Measurements from ENCODE around the gene ANKLE1.
"Not testable (repeated sequence)": the region's sequence is repeated elsewhere in the genome, so short reads cannot be mapped to it uniquely, and the experiment has no call there.

Gene ANKLE1

GRCh38 chr19:17264641-17264979 is 17.1 kb upstream of the ANKLE1 start, which contains the start of gene USHBP1:
USHBP1 (minus strand) TSS chr19:17264745; CDS start chr19:17264299, 446 bp downstream.
- peaks cover 6 to 12% of the 10 kb centered on the region in 2 donors for H3K4me1 ChIP-seq (ENCODE audit: control insufficient read depth in 1 of 2, insufficient read depth in 2 of 2, low read length in 2 of 2)
- H3K9ac ChIP-seq (ENCODE audit: low read depth in 1 of 2, low read length in 2 of 2): no peak within 1 kb of the TSS
- no peak within 1 kb of the TSS for H3K27ac ChIP-seq (ENCODE audit: low read depth, low read length)
- peak within 1 kb of the TSS in 1 of 2 donors; percentile 45 for H3K4me3 ChIP-seq (ENCODE audit: low read depth in 1 of 2, low read length in 2 of 2)
- H3K9me3 ChIP-seq (ENCODE audit: control insufficient read depth in 1 of 2, low read length in 2 of 2): no peaks in the 10 kb centered on the region
- no peaks in the 10 kb centered on the region for H3K27me3 ChIP-seq (ENCODE audit: control insufficient read depth in 1 of 2, insufficient read depth in 2 of 2, low read length in 2 of 2)
- peaks cover 0 to 3% of the 10 kb centered on the region in 2 donors for H3K36me3 ChIP-seq (ENCODE audit: control insufficient read depth in 1 of 2, insufficient read depth in 2 of 2, low read length in 2 of 2)

DNA sequence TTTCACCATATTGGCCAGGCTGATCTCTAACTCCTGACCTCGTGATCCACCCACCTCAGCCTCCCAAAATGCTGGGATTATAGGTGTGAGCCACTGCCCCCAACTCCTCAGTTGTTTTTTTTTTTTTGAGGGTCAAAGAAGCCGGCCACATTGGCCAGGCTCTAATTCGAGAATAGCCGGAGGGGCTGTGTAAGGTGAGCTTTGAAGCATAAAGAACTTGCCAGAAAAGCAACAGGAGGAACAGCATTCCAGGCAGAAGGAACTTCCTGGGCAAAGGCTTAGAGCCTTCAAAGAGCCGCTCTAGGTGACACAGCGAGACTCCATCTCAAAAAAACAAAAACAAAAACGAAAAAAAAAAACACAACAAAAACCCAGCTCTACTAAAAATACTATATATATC is 15.7 kb upstream of the ANKLE1 start:
- H3K9ac ChIP-seq (ENCODE audit: low read depth in 1 of 2, low read length in 2 of 2): no peak overlapping the region
- H3K36me3 ChIP-seq (ENCODE audit: control insufficient read depth in 1 of 2, insufficient read depth in 2 of 2, low read length in 2 of 2): peaks cover 0 to 9% of the 10 kb centered on the region in 2 donors
- H3K4me1 ChIP-seq (ENCODE audit: control insufficient read depth in 1 of 2, insufficient read depth in 2 of 2, low read length in 2 of 2): peaks cover 6 to 10% of the 10 kb centered on the region in 2 donors
- no peaks in the 10 kb centered on the region for H3K27me3 ChIP-seq (ENCODE audit: control insufficient read depth in 1 of 2, insufficient read depth in 2 of 2, low read length in 2 of 2)
- no peak overlapping the region for H3K27ac ChIP-seq (ENCODE audit: low read depth, low read length)
- no peaks in the 10 kb centered on the region for H3K9me3 ChIP-seq (ENCODE audit: control insufficient read depth in 1 of 2, low read length in 2 of 2)
- H3K4me3 ChIP-seq (ENCODE audit: low read depth in 1 of 2, low read length in 2 of 2): no peak overlapping the region

DNA sequence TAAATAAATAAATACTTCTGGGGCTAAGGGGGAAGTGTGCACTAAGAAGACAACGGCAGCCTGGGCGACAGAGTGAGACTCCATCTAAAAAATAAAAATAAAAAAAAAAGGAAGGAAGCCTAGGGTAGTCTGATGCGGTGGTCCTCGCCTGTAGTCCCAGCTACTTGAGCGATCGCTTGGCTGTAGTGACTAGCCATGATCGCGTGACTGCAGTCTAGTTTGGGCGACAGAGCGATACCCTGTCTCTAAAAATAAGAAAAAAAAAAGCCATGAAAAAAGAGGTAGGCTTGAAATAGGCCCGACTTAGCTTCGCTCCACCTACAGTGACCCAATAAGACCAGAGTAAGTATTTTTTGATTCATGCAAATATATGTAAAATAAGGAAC is 15.1 kb upstream of the ANKLE1 start:
- Histone ChIP-seq H3K27ac (ENCODE audit: low read depth, low read length) (no peak overlapping the region), H3K27me3 (ENCODE audit: control insufficient read depth in 1 of 2, insufficient read depth in 2 of 2, low read length in 2 of 2) (no peaks in the 10 kb centered on the region), H3K4me1 (ENCODE audit: control insufficient read depth in 1 of 2, insufficient read depth in 2 of 2, low read length in 2 of 2) (peaks cover 6 to 9% of the 10 kb centered on the region in 2 donors), H3K36me3 (ENCODE audit: control insufficient read depth in 1 of 2, insufficient read depth in 2 of 2, low read length in 2 of 2) (peaks cover 0 to 15% of the 10 kb centered on the region in 2 donors), H3K4me3 (ENCODE audit: low read depth in 1 of 2, low read length in 2 of 2) (peak overlapping the region in 1 of 2 donors; percentile 23), H3K9me3 (ENCODE audit: control insufficient read depth in 1 of 2, low read length in 2 of 2) (no peaks in the 10 kb centered on the region), H3K9ac (ENCODE audit: low read depth in 1 of 2, low read length in 2 of 2) (no peak overlapping the region)

DNA sequence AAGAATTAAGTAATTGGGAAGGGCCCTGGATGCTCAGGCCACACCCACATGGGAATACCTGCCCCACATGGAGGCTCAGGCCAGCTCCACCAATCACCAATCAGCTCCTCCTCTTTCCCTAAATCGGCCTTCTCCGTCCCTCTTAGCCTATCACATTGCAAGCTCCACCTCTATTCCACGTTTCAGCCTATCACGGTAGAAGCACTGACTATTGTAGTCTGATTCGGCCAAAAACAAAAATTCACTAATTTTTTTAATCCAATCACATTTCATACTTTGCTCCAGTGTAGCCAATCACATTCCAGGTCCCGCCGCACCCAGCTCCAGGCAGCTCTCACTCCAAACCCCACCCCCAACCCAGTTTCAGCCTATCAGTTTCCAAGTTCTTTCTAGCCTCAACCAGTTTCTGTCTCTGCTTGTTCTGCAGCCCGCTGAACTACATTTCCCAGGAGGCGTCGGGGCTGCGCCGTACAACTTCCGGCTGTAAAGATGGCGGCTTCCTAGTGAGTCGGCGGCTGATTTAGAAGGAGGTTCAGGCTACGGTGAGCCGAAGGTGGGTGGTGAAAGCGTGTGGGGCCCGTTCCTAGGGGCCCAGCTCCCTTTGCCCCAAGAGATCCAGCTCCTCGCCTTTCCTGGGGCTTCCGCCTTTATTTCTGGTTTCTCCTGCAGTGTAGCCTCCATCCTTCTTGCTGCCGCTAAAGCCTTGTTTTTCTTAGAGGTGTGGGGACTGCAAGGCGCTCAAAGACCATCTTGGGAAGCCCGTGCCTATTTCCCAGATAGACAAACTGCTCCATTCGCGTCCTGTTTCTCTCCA is 14.5 kb upstream of the ANKLE1 start, which contains the start of gene BABAM1:
TSS of gene BABAM1 (plus strand) at position 469 of the 814 bp plus-strand sequence. CDS start 1,364 bp downstream, outside the sequence.
- H3K27me3 ChIP-seq (ENCODE audit: control insufficient read depth in 1 of 2, insufficient read depth in 2 of 2, low read length in 2 of 2): no peaks in the 10 kb centered on the region
- peaks cover 0 to 20% of the 10 kb centered on the region in 2 donors for H3K36me3 ChIP-seq (ENCODE audit: control insufficient read depth in 1 of 2, insufficient read depth in 2 of 2, low read length in 2 of 2)
- peak within 1 kb of the TSS; percentile 77 to 92 for H3K9ac ChIP-seq (ENCODE audit: low read depth in 1 of 2, low read length in 2 of 2)
- H3K27ac ChIP-seq (ENCODE audit: low read depth, low read length): no peak within 1 kb of the TSS
- H3K4me3 ChIP-seq (ENCODE audit: low read depth in 1 of 2, low read length in 2 of 2): peak within 1 kb of the TSS; percentile 96 to 97
- peaks cover 6 to 9% of the 10 kb centered on the region in 2 donors for H3K4me1 ChIP-seq (ENCODE audit: control insufficient read depth in 1 of 2, insufficient read depth in 2 of 2, low read length in 2 of 2)
- H3K9me3 ChIP-seq (ENCODE audit: control insufficient read depth in 1 of 2, low read length in 2 of 2): no peaks in the 10 kb centered on the region

DNA sequence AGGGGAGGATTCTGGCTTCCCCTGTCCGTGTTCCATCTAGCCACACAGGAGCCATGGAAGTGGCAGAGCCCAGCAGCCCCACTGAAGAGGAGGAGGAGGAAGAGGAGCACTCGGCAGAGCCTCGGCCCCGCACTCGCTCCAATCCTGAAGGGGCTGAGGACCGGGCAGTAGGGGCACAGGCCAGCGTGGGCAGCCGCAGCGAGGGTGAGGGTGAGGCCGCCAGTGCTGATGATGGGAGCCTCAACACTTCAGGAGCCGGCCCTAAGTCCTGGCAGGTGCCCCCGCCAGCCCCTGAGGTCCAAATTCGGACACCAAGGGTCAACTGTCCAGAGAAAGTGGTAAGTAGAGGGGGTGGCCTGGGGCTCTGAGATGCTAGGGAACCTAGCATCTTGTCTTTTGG is 12.9 kb upstream of the ANKLE1 start:
- H3K9ac ChIP-seq (ENCODE audit: low read depth in 1 of 2, low read length in 2 of 2): no peak overlapping the region
- no peak overlapping the region for H3K27ac ChIP-seq (ENCODE audit: low read depth, low read length)
- no peaks in the 10 kb centered on the region for H3K9me3 ChIP-seq (ENCODE audit: control insufficient read depth in 1 of 2, low read length in 2 of 2)
- peaks cover 6 to 9% of the 10 kb centered on the region in 2 donors for H3K4me1 ChIP-seq (ENCODE audit: control insufficient read depth in 1 of 2, insufficient read depth in 2 of 2, low read length in 2 of 2)
- H3K27me3 ChIP-seq (ENCODE audit: control insufficient read depth in 1 of 2, insufficient read depth in 2 of 2, low read length in 2 of 2): no peaks in the 10 kb centered on the region
- H3K4me3 ChIP-seq (ENCODE audit: low read depth in 1 of 2, low read length in 2 of 2): no peak overlapping the region
- H3K36me3 ChIP-seq (ENCODE audit: control insufficient read depth in 1 of 2, insufficient read depth in 2 of 2, low read length in 2 of 2): peaks cover 0 to 27% of the 10 kb centered on the region in 2 donors

GRCh38 chr19:17274892-17275291 is 6.8 kb upstream of the ANKLE1 start:
- H3K27ac ChIP-seq (ENCODE audit: low read depth, low read length); H3K4me1 ChIP-seq (ENCODE audit: control insufficient read depth in 1 of 2, insufficient read depth in 2 of 2, low read length in 2 of 2); H3K4me3 ChIP-seq (ENCODE audit: low read depth in 1 of 2, low read length in 2 of 2); H3K27me3 ChIP-seq (ENCODE audit: control insufficient read depth in 1 of 2, insufficient read depth in 2 of 2, low read length in 2 of 2); H3K9ac ChIP-seq (ENCODE audit: low read depth in 1 of 2, low read length in 2 of 2); H3K9me3 ChIP-seq (ENCODE audit: control insufficient read depth in 1 of 2, low read length in 2 of 2): not testable (repeated sequence)
- peaks cover 6 to 65% of the 10 kb centered on the region in 2 donors for H3K36me3 ChIP-seq (ENCODE audit: control insufficient read depth in 1 of 2, insufficient read depth in 2 of 2, low read length in 2 of 2)

GRCh38 chr19:17275441-17276175 is 6.1 kb upstream of the ANKLE1 start:
- Histone ChIP-seq H3K27ac (ENCODE audit: low read depth, low read length) (no peak overlapping the region), H3K4me3 (ENCODE audit: low read depth in 1 of 2, low read length in 2 of 2) (no peak overlapping the region), H3K9ac (ENCODE audit: low read depth in 1 of 2, low read length in 2 of 2) (no peak overlapping the region), H3K9me3 (ENCODE audit: control insufficient read depth in 1 of 2, low read length in 2 of 2) (no peaks in the 10 kb centered on the region), H3K27me3 (ENCODE audit: control insufficient read depth in 1 of 2, insufficient read depth in 2 of 2, low read length in 2 of 2) (no peaks in the 10 kb centered on the region), H3K36me3 (ENCODE audit: control insufficient read depth in 1 of 2, insufficient read depth in 2 of 2, low read length in 2 of 2) (peaks cover 6 to 61% of the 10 kb centered on the region in 2 donors), H3K4me1 (ENCODE audit: control insufficient read depth in 1 of 2, insufficient read depth in 2 of 2, low read length in 2 of 2) (no peaks in the 10 kb centered on the region)

DNA sequence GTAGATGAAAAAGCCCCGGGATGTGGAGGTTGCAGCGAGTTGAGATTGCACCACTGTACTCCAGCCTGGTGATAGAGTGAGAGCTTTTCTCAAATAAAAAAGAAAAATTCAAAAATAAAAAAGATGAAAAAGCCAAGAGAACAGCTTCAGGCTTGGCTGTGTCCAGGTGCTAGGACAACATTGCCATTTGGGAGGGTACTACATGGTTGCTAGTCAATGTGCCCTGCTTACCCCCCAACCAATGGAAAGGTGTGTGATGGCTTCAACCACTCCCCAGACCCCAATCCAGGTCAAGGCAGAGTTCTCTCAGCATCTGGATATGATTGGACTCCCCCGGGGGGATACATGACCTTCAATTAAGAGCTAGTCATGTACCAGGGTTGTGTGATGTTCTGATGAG is 2.3 kb upstream of the ANKLE1 start:
- peaks cover 6 to 35% of the 10 kb centered on the region in 2 donors for H3K36me3 ChIP-seq (ENCODE audit: control insufficient read depth in 1 of 2, insufficient read depth in 2 of 2, low read length in 2 of 2)
- H3K4me1 ChIP-seq (ENCODE audit: control insufficient read depth in 1 of 2, insufficient read depth in 2 of 2, low read length in 2 of 2): peaks cover 7 to 15% of the 10 kb centered on the region in 2 donors
- H3K9me3 ChIP-seq (ENCODE audit: control insufficient read depth in 1 of 2, low read length in 2 of 2): no peaks in the 10 kb centered on the region
- H3K4me3 ChIP-seq (ENCODE audit: low read depth in 1 of 2, low read length in 2 of 2): no peak overlapping the region
- H3K27me3 ChIP-seq (ENCODE audit: control insufficient read depth in 1 of 2, insufficient read depth in 2 of 2, low read length in 2 of 2): no peaks in the 10 kb centered on the region
- no peak overlapping the region for H3K27ac ChIP-seq (ENCODE audit: low read depth, low read length)
- no peak overlapping the region for H3K9ac ChIP-seq (ENCODE audit: low read depth in 1 of 2, low read length in 2 of 2)

DNA sequence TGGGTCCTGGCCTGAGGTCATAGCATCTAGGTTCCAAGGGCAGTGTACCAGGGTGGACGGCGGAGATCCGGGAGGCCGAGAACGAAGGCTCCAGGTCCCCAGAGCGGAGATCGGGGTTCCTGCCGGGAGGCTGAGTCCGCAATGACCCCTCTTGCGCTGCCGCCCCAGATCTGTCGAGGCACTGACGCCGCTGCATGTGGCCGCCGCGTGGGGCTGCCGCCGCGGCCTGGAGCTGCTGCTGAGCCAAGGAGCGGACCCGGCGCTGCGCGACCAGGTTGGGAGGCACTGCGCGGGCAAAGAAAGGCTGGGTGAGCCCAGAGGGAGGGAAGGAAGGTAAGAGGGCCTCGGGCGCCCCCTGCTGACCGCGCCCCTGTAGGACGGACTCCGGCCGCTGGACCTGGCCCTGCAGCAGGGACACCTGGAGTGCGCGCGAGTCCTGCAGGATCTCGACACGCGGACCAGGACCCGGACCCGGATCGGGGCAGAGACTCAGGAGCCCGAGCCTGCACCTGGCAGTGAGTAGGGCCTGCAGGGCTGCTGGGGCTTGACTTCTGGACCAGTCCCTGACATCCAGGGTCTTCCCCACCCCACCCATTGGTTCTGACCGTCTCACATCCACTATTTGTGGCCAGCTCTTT is 906 bp downstream of the ANKLE1 start:
- Histone ChIP-seq H3K36me3 (ENCODE audit: control insufficient read depth in 1 of 2, insufficient read depth in 2 of 2, low read length in 2 of 2) (peaks cover 0 to 7% of the 10 kb centered on the region in 2 donors), H3K4me1 (ENCODE audit: control insufficient read depth in 1 of 2, insufficient read depth in 2 of 2, low read length in 2 of 2) (peaks cover 7 to 15% of the 10 kb centered on the region in 2 donors), H3K9me3 (ENCODE audit: control insufficient read depth in 1 of 2, low read length in 2 of 2) (no peaks in the 10 kb centered on the region), H3K27me3 (ENCODE audit: control insufficient read depth in 1 of 2, insufficient read depth in 2 of 2, low read length in 2 of 2) (peaks cover 0 to 3% of the 10 kb centered on the region in 2 donors), H3K27ac (ENCODE audit: low read depth, low read length) (no peak overlapping the region), H3K4me3 (ENCODE audit: low read depth in 1 of 2, low read length in 2 of 2) (peak overlapping the region; percentile 23 to 65), H3K9ac (ENCODE audit: low read depth in 1 of 2, low read length in 2 of 2) (peak overlapping the region in 1 of 2 donors; percentile 54)

Measured in duodenal mucosa (tissue), 2 donors.